A204.1 (cell line): Measurements from ENCODE around the gene AS3MT.
"Not testable (repeated sequence)": the region's sequence is repeated elsewhere in the genome, so short reads cannot be mapped to it uniquely, and the experiment has no call there.

ENCODE experiments used
- FAIRE-seq: peaks from 2 replicates; lab custom pipeline; 2012; peaks lifted over from hg19 to GRCh38; lab: Jason Lieb, UNC

The AS3MT gene

GRCh38 chr10:102919992-102920739 is 50.9 kb downstream of the AS3MT start:
- FAIRE-seq, result no peak

GRCh38 chr10:102923601-102924000 is 54.3 kb downstream of the AS3MT start:
- no peak for FAIRE-seq

DNA sequence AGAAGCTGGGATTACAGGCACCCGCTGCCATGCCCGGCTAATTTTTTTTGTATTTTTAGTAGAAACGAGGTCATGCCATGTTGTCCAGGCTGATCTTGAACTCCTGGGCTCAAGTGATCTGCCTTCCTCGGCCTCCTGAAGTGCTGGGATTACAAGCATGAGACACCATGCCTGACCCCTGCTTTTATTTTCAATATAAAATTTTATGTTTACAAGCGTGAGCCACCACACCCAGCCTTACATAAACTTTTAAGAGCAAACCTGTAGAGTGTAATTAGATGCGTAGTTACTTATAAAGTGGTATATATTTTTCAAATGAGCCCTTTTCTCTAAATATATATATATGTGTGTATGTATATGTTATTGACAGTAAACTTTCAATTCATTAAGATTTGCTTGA is 57.6 kb downstream of the AS3MT start:
- no peak for FAIRE-seq

- FAIRE-seq, result no peak
These were observed 58.2 kb downstream of the AS3MT start for GRCh38 chr10:102927311-102928010.

DNA sequence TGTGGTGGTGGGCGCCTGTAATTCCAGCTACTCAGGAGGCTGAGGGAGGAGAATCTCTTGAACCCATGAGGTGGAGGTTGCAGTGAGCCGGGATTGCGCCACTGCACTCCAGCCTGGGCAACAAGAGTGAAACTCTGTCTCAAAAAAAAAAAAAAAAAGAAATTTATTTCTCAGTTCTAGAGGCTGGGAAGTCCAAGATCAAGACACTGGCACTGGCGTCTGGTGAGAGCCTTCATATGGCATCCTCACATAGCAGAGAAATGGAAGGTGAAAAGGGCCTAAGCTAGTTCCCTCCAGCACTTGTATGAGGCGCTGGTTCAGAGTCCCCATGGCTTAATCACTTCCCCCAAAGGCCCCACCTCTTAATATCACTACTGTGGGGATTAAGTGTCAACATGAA is 59.2 kb downstream of the AS3MT start:
- not testable (repeated sequence) for FAIRE-seq

GRCh38 chr10:102930720-102931119 is 61.5 kb downstream of the AS3MT start:
- no peak for FAIRE-seq

DNA sequence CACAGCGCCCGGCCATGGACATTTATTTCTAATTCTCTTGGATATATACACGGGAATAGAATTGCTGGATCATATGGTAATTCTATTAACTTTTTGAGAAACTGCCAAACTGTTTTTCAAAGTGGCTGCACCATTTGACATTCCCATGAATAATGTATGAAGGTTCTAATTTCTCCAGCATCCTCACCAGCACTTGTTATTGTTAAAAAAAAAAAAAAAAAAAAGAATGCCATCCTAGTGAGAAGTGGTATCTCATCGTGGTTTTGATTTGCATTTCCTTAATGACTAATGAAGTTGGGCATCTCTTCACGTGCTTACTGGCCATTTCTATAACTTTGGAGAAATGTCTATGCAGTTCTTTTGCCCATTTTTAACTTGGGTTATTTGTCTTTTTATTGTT is 62.4 kb downstream of the AS3MT start:
- no peak for FAIRE-seq

DNA sequence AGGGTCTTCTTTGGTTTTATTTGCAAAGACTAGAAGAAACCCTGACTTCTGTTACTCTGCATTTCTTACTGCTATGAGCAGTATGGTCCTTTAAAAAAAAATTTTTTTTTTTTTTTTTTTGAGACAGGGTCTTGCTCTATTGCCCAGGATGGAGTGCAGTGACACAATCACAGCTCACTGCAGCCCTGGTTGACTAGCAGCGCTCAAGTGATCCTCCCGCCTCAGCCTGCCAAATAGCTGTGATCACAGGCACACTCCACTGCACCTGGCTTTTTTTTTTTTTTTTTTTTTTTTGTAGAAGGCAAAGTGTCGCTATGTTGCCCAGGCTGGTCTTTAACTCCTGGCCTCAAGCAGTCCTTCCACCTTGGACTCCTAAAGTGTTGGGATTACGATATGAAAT is 66.2 kb downstream of the AS3MT start:
- no peak for FAIRE-seq

- FAIRE-seq, result no peak
These were observed 66.8 kb downstream of the AS3MT start for GRCh38 chr10:102935939-102936605.

DNA sequence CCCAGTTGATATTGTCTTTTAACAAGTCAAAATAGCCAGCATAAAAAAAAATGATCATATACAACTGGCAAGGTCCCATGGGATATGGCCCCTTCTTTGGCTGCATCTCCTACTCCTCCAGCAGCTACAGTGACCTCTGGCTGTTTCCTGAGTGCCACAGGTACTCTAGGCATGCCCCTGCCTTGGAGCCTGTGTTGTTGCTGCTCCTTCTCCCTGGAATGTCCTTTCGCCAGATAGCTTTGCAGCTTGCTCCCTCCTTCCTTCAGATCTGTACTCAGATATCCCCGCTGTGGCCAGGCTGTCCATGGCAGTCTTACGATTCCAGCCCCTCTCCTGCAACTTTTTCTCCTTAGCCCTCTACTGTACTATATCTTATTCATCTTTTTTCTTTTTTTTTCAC is 72.1 kb downstream of the AS3MT start:
- no peak for FAIRE-seq

DNA sequence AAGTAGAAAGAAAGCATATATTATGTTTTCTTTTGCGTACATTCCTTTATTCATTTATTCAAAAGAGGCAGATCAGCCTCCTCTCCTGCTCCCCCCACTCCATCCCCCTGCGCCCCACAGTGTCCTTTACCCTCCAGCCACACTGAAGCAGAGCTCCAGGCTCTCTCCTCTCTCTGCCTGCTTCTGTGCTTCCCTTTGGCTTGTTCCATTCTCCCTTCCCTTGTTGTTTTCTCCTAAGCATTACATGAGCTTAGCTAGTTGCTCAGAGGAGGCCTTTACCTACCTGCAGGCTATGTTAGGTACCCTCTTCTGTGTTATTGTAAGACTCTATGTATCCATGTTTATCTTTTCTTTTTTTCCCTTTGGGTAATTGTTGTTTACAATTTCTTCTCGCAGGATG is 76.2 kb downstream of the AS3MT start:
- FAIRE-seq, result no peak

DNA sequence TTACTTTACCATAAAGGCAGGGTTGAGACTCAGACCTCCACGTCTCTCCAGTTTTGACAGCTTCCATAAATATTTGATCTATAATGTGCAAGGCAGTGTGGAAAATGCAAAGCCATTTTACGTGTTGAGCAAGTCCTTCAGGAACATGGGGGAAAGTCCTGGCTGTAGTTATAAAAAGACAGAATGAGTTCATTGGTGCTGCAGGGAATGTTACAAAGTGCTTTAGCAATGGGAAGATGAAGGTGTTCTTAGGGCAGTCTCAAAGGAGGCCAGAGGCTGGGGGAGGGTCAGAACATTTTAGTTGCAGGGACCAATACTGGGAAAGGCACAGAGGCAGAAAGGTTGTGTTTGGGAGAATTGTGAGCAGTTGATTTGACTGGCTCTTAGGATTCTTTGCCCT is 76.7 kb downstream of the AS3MT start:
- FAIRE-seq, result no peak

- FAIRE-seq, result no peak
These were observed 77.7 kb downstream of the AS3MT start for GRCh38 chr10:102946992-102947391.

DNA sequence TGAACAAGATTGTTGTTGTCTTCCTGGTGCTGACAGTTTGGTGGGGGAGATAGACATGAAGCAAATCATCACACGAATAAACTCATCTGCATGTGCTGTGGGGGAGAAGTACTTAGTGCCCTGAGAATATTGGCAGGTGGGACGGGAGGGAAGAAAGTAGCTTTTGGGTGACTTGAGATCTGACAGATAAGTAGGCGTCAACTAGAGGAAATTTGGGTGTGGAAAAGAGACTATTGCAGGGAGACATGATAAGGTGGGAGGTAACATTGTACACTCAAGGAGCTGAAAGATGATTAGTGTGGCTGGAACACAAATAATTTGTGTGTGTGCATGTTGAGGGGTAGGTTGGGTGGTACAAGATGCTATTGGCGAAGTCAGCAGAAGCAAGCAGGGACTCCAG is 78.9 kb downstream of the AS3MT start:
- FAIRE-seq, result no peak

DNA sequence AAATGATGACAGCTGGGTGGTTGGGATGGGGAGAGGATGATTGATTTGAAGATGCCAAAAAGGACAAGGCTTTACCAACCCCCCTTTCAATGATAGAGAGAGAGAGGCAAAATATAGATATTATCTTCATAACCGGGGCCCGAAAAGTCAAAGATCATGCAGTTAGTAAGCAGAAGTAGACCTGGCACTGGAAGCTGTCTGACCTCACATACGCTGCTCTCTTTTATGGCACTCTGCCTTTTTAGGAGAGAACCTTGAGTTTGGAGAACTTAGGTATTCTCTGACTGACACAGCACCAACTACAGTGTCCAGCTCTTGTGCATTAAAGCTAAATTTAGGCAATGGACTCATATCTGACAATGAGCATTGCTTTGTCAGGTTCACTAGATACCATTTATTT is 79.5 kb downstream of the AS3MT start:
- FAIRE-seq, result no peak

- FAIRE-seq, result no peak
These were observed 80.6 kb downstream of the AS3MT start for GRCh38 chr10:102949916-102950315.

DNA sequence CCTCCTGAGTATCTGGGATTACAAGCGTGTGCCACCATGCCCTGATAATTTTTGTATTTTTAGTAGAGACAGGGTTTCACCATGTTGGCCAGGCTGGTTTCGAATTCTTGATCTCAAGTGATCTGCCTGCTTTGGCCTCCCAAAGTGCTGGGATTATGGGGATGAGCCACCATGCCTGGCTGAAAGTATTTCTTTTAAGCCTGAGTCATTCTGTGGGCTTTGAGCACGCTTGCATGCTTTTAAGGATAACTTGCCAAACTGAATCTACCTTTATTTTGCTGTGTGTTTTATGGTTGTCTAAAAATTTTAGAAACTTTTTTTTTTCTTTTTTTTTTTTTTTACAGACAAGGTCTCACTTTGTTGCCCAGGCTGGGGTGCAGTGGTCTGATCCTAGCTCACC is 82.0 kb downstream of the AS3MT start:
- no peak for FAIRE-seq
